ENCODE measurements around the gene IL27RA. TPM values are rescaled to one million over a fixed set of nuclear protein-coding genes. Genes with fewer than 3 reads are reported as not detected.

IL27RA gene
- total RNA-seq (ENCODE audit: low replicate concordance), result 0.23 and 4.4 TPM in 2 replicates

GRCh38 chr19:14031719-14032480 is at the start of gene IL27RA:
Gene IL27RA (plus strand): TSS chr19:14031762. CDS start chr19:14031873, 111 bp downstream.

GRCh38 chr19:14006085-14006765 is 25.3 kb upstream of the IL27RA start, which contains the start of gene RFX1:
Gene RFX1 (minus strand): TSS chr19:14006320. CDS start chr19:13993843, 12,477 bp downstream.

GRCh38 chr19:14027856-14028450 is 3.6 kb upstream of the IL27RA start, which contains the start of gene RLN3:
Gene RLN3 (plus strand): TSS chr19:14028148. CDS start chr19:14028205, 57 bp downstream.

DNA sequence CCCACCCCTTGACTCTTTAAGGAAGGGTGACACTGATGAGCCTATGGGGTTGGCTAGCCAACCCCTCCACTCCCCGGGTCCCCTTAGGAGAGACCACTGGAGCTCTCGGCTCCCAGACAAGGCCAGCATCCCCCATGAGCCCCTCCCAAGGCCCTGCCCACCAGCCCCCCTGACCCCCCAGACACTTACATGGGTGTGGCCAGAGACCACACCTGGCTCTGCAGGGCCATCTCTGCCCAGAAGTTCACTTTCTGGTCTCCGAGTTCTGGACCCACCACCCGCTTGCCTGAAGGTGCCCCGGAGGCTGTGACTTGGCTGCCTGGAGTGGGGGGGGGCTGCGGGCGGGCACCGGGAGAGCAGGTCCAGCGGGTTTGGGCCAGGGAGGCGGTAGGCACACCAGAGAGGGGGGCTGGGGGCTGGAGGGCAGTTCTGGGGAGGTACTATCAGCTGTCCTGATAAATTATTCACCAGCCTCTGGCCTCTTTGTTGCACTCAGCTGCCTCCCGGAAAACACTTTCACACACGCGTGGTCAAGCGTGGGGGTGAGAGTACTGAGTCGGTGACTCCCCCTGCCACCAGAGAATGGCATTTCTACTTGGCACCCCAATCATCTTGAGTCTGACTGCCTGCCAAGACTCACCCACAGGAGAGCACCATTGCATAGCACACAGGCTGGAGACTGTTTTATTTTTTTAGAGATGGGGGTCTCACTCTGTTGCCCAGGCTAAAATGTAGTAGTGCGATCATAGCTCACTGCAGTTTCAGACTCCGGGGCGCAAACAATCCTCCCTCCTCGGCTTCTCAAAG is 30.4 kb downstream of the IL27RA start, which contains the start of gene PALM3:
PALM3 (minus strand) TSS at position 326 of the 807 bp plus-strand sequence; CDS start at position 230, 96 bp downstream.

DNA sequence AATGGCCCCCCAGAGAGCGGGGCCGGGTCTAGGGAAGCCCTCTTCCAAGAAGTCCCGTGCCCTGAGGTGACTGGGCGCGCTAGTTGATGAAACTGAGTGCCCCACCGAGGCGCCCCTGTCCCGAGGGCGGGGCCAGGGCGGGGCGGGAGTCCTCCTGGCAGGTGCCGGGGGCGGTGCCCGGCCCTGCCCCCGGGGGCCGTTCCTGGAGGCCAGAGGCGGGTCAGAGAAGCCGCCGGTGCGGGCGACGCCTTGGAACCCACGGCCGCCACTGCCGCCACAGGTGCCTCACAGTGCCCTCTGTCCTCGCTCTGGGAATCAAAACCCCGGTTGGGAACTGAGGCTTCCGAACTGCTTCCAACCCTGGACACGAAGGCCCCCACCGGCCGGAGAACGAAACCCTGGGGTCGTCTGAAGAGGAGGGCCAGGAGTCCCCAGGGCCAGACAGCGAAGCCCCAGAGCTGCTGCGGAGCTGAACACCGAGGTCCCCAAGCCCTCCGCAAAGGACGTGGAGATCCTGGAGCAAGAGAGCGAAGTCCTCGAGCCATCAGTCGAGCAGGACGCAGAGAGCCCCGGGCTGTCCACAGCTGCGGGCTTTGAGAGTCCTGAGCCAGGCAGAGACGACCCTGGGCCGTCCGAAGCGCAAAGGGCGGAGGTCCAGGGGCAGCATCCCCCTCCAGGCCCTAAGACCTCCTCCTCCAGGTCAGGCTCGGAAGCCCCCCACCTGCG is 41.1 kb downstream of the IL27RA start, which contains the start of gene MISP3:
MISP3 (plus strand) TSS at position 252 of the 726 bp plus-strand sequence. CDS start 524 bp downstream, outside the sequence.

GRCh38 chr19:14085309-14085995 is 53.9 kb downstream of the IL27RA start, which contains the start of gene C19orf67:
Gene C19orf67 (minus strand): TSS chr19:14085783. CDS start chr19:14085627, 156 bp downstream.

GRCh38 chr19:14090509-14091080 is 59.0 kb downstream of the IL27RA start, which contains the start of gene SAMD1:
Gene SAMD1 (minus strand): TSS chr19:14090751.

Other genes starting within 250 kb of the IL27RA start
- gene ZSWIM4, start 236.3 kb upstream of the IL27RA start, total RNA-seq (ENCODE audit: low replicate concordance), result 2.2 and 9.8 TPM in 2 replicates
- gene NANOS3, start 154.6 kb upstream of the IL27RA start, total RNA-seq (ENCODE audit: low replicate concordance), result 0.45 TPM in 1 of 2 replicates, not detected in the other
- 0.12 and 0.45 TPM in 2 replicates for gene BRME1, start 125.6 kb upstream of the IL27RA start, total RNA-seq (ENCODE audit: low replicate concordance)
- gene CC2D1A, start 125.6 kb upstream of the IL27RA start, total RNA-seq (ENCODE audit: low replicate concordance), result 4.8 and 6.4 TPM in 2 replicates
- gene PODNL1, start 93.3 kb upstream of the IL27RA start, total RNA-seq (ENCODE audit: low replicate concordance), result 0.90 and 1.1 TPM in 2 replicates
- 7.7 and 8.1 TPM in 2 replicates for gene DCAF15, start 79.3 kb upstream of the IL27RA start, total RNA-seq (ENCODE audit: low replicate concordance)
- gene RFX1, start 25.4 kb upstream of the IL27RA start, total RNA-seq (ENCODE audit: low replicate concordance), result 0.94 and 1.9 TPM in 2 replicates
- gene RLN3, start 3.6 kb upstream of the IL27RA start, total RNA-seq (ENCODE audit: low replicate concordance), result not detected in 2 replicates
- gene PALM3, start 30.3 kb downstream of the IL27RA start, total RNA-seq (ENCODE audit: low replicate concordance), result under 0.01 and 0.30 TPM in 2 replicates
- gene MISP3, start 41.0 kb downstream of the IL27RA start, total RNA-seq (ENCODE audit: low replicate concordance), result 0.12 and 0.68 TPM in 2 replicates
- not detected in 2 replicates for gene C19orf67, start 54.0 kb downstream of the IL27RA start, total RNA-seq (ENCODE audit: low replicate concordance)
- gene SAMD1, start 59.0 kb downstream of the IL27RA start, total RNA-seq (ENCODE audit: low replicate concordance), result 13.8 and 19.8 TPM in 2 replicates
- gene PRKACA, start 86.0 kb downstream of the IL27RA start, total RNA-seq (ENCODE audit: low replicate concordance), result 27.3 and 56.8 TPM in 2 replicates
- 0.94 and 4.6 TPM in 2 replicates for gene ASF1B, start 104.8 kb downstream of the IL27RA start, total RNA-seq (ENCODE audit: low replicate concordance)
- 4.4 and 8.5 TPM in 2 replicates for gene ADGRL1, start 174.4 kb downstream of the IL27RA start, total RNA-seq (ENCODE audit: low replicate concordance)

Measured in smooth muscle cell of the coronary artery (primary cell).